ENCODE data around the gene SIRPA.
"Not testable (repeated sequence)": the region's sequence is repeated elsewhere in the genome, so short reads cannot be mapped to it uniquely, and the experiment has no call there.

The SIRPA gene

GRCh38 chr20:1917786-1918185, 22.6 kb downstream of the SIRPA start:
- no peaks in the 10 kb centered on the region for H3K4me1 ChIP-seq (ENCODE audit: control insufficient read depth, insufficient read depth, low read length)
- no peaks in the 10 kb centered on the region for H3K27me3 ChIP-seq (ENCODE audit: control insufficient read depth, insufficient read depth, low read length, poor library complexity, severe bottlenecking)
- peaks cover 4% of the 10 kb centered on the region for H3K36me3 ChIP-seq (ENCODE audit: control insufficient read depth, insufficient read depth, low read length)
- no peak overlapping the region for H3K4me3 ChIP-seq (ENCODE audit: insufficient read depth, low read depth, low read length)
- no peaks in the 10 kb centered on the region for H3K9me3 ChIP-seq (ENCODE audit: control insufficient read depth, low read length)
- 95 to 97% methylated on average over 1 of the region's 1 CpG for WGBS, 2 experiments
- no peak overlapping the region for H3K27ac ChIP-seq (ENCODE audit: insufficient read depth, low read depth, low read length, poor library complexity, severe bottlenecking)

DNA sequence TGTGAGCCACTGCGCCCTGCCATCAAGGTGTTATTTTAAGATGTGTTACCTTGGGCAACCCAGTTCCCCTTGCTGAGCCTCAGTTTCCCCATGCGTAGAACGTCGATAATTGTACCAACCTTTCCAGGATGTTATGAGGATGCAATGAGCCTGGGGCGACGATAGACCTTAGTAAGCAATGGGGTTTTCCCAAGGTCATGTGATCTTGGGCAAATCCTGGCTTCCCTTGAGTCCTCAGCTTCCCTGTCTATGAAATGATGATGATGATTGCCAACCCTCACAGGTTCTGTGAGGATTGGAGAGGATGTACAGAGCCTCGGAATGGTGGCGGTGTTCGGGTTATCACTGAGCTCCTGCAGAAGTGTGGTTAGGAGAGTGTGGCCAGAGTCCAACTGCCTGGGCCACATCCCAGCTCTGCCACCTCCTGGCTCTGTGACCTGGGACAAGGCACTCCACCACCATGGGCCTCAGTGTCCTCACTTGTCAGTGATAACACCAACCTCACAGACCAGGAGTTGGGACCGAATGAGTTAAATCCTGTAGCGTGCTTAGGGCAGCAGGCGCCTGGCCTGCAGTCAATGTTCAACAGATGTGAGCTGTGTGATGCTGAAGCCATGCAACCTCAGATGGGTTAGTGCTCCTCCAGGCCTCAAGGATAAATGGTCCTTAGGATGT, 23.4 kb downstream of the SIRPA start:
- Histone ChIP-seq H3K36me3 (ENCODE audit: control insufficient read depth, insufficient read depth, low read length) (peaks cover 4% of the 10 kb centered on the region), H3K9me3 (ENCODE audit: control insufficient read depth, low read length) (no peaks in the 10 kb centered on the region), H3K4me3 (ENCODE audit: insufficient read depth, low read depth, low read length) (no peak overlapping the region), H3K27me3 (ENCODE audit: control insufficient read depth, insufficient read depth, low read length, poor library complexity, severe bottlenecking) (no peaks in the 10 kb centered on the region), H3K27ac (ENCODE audit: insufficient read depth, low read depth, low read length, poor library complexity, severe bottlenecking) (no peak overlapping the region), H3K4me1 (ENCODE audit: control insufficient read depth, insufficient read depth, low read length) (no peaks in the 10 kb centered on the region)
- 89 to 92% methylated on average over 12 of the region's 12 CpGs for WGBS, 2 experiments

- H3K36me3 ChIP-seq (ENCODE audit: control insufficient read depth, insufficient read depth, low read length), result peaks cover 4% of the 10 kb centered on the region
- H3K4me1 ChIP-seq (ENCODE audit: control insufficient read depth, insufficient read depth, low read length), result no peaks in the 10 kb centered on the region
- 92 to 94% methylated on average over 8 of the region's 8 CpGs for WGBS, 2 experiments
- H3K27me3 ChIP-seq (ENCODE audit: control insufficient read depth, insufficient read depth, low read length, poor library complexity, severe bottlenecking), result no peaks in the 10 kb centered on the region
- H3K9me3 ChIP-seq (ENCODE audit: control insufficient read depth, low read length), result no peaks in the 10 kb centered on the region
- H3K27ac ChIP-seq (ENCODE audit: insufficient read depth, low read depth, low read length, poor library complexity, severe bottlenecking), result no peak overlapping the region
- no peak overlapping the region for H3K4me3 ChIP-seq (ENCODE audit: insufficient read depth, low read depth, low read length)
Measured at GRCh38 chr20:1920252-1920651, 25.0 kb downstream of the SIRPA start.

DNA sequence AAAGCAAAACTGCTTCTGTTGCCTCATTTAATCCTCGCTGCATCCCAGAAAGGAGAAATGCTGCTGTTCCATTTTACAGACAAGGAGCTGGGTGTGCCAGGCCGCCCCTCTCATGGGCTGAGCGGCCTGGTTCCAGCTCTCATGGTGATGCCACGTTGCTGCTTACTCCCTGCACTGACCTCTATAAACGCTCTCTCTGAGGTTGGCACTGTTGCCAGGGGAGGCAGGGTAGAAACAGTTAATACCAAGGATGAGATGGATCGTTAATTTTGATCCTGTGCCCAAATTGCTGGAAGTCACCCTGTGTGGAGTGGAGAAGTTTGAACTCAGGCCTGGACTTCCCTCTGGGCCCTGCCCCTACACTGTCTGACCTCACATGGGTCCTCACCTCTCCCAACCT, 25.6 kb downstream of the SIRPA start:
- H3K4me3 ChIP-seq (ENCODE audit: insufficient read depth, low read depth, low read length), result no peak overlapping the region
- H3K4me1 ChIP-seq (ENCODE audit: control insufficient read depth, insufficient read depth, low read length), result no peaks in the 10 kb centered on the region
- WGBS, 2 experiments, result 93 to 95% methylated on average over 6 of the region's 6 CpGs
- H3K9me3 ChIP-seq (ENCODE audit: control insufficient read depth, low read length), result no peaks in the 10 kb centered on the region
- no peak overlapping the region for H3K27ac ChIP-seq (ENCODE audit: insufficient read depth, low read depth, low read length, poor library complexity, severe bottlenecking)
- peaks cover 4% of the 10 kb centered on the region for H3K36me3 ChIP-seq (ENCODE audit: control insufficient read depth, insufficient read depth, low read length)
- no peaks in the 10 kb centered on the region for H3K27me3 ChIP-seq (ENCODE audit: control insufficient read depth, insufficient read depth, low read length, poor library complexity, severe bottlenecking)

DNA sequence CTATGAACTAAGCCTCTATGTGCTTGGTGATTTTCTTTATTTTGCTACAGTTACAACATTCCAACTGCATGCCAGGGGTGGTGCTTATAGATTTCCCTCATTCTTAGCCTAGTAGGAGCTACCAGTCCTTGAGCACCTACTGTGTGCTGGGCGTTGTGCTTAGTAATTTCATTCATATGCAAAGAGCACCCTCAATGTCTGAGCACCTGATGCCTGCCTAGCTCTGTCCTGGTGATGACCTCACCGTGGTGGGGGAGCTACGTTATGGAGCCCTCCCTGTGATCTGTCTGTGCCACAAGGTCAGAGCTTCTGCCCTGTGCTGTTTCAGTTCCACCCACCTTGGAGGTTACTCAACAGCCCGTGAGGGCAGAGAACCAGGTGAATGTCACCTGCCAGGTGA, 26.8 kb downstream of the SIRPA start:
- not testable (repeated sequence) for H3K4me3 ChIP-seq (ENCODE audit: insufficient read depth, low read depth, low read length); H3K27me3 ChIP-seq (ENCODE audit: control insufficient read depth, insufficient read depth, low read length, poor library complexity, severe bottlenecking); H3K9me3 ChIP-seq (ENCODE audit: control insufficient read depth, low read length); H3K27ac ChIP-seq (ENCODE audit: insufficient read depth, low read depth, low read length, poor library complexity, severe bottlenecking); H3K36me3 ChIP-seq (ENCODE audit: control insufficient read depth, insufficient read depth, low read length); H3K4me1 ChIP-seq (ENCODE audit: control insufficient read depth, insufficient read depth, low read length)
- 51 to 66% methylated on average over 3 of the region's 4 CpGs for WGBS, 2 experiments

DNA sequence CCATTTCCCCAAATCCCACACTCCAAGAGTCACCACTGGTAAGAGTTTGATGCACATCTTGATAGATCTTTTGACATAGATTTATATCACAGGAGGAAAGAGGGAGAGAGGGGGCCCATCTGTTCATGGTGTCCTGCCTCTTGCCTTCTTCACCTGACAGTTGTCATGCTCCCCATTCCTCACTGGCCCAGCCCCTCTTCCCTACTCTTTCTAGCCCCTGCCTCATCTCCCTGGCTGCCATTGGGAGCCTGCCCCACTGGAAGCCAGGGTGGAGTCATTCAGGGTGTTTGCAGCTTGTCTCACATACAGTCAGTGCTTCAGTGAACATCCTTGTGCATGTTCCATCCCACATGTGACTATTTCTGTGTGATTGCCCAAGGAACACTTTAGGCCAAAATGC, 27.6 kb downstream of the SIRPA start:
- Histone ChIP-seq H3K9me3 (ENCODE audit: control insufficient read depth, low read length) (no peaks in the 10 kb centered on the region), H3K27me3 (ENCODE audit: control insufficient read depth, insufficient read depth, low read length, poor library complexity, severe bottlenecking) (no peaks in the 10 kb centered on the region), H3K36me3 (ENCODE audit: control insufficient read depth, insufficient read depth, low read length) (no peaks in the 10 kb centered on the region), H3K27ac (ENCODE audit: insufficient read depth, low read depth, low read length, poor library complexity, severe bottlenecking) (no peak overlapping the region), H3K4me3 (ENCODE audit: insufficient read depth, low read depth, low read length) (no peak overlapping the region), H3K4me1 (ENCODE audit: control insufficient read depth, insufficient read depth, low read length) (no peaks in the 10 kb centered on the region)

DNA sequence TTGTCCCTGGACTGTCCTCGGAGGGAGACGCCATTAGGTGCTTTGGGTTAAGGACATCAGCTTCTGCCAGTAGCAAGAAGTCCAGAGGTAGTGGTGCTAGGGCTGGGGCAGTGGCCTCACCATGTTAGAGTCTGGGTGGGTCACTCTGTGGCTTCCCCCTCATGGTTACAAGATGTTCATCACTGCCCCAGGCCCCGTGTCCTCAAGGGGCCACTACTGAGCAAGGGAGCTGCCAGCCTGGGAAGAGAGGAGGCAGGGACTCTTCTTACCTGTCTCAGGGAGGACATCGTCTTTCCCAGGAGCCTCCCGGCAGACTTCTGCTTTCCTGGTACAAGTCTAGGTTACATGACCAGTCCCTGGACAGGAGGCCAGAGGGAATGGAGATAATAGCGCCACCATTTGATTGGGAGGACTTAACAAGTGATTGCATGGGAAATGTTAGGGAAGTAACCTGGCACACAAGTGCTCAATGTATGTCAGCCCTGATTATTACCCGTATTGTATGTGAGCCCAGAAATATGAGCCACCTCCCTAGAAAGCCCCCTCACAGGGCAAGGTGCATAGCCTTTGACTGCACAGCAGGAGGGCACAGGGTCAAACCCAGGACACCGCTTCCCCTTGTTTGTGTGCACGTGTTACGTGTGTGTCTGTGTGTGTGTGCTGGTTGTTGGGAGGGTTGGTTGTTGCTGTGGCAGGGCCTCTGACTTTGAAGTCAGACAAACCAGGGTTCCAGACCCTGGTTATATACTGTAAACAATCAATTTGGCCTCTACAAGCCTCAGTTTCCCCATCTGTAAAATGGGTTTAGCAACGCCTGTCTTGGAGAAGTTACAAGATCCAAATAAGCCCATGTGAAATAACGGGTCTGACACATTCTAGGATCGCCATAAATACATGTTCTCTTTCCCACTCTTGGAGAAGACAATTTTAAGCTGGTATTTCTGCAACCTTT, 30.0 kb downstream of the SIRPA start:
- WGBS, 2 experiments, result 94% methylated on average over 13 of the region's 13 CpGs

GRCh38 chr20:1926237-1926636, 31.0 kb downstream of the SIRPA start:
- Histone ChIP-seq H3K27ac (ENCODE audit: insufficient read depth, low read depth, low read length, poor library complexity, severe bottlenecking) (no peak overlapping the region), H3K27me3 (ENCODE audit: control insufficient read depth, insufficient read depth, low read length, poor library complexity, severe bottlenecking) (no peaks in the 10 kb centered on the region), H3K9me3 (ENCODE audit: control insufficient read depth, low read length) (no peaks in the 10 kb centered on the region), H3K36me3 (ENCODE audit: control insufficient read depth, insufficient read depth, low read length) (no peaks in the 10 kb centered on the region), H3K4me1 (ENCODE audit: control insufficient read depth, insufficient read depth, low read length) (peaks cover 8% of the 10 kb centered on the region), H3K4me3 (ENCODE audit: insufficient read depth, low read depth, low read length) (no peak overlapping the region)
- 93 to 95% methylated on average over 5 of the region's 5 CpGs for WGBS, 2 experiments

More for the DNA sequence above, 30.0 kb downstream of the SIRPA start:
- Histone ChIP-seq H3K27ac (ENCODE audit: insufficient read depth, low read depth, low read length, poor library complexity, severe bottlenecking) (no peak overlapping the region), H3K4me1 (ENCODE audit: control insufficient read depth, insufficient read depth, low read length) (peaks cover 8% of the 10 kb centered on the region), H3K36me3 (ENCODE audit: control insufficient read depth, insufficient read depth, low read length) (no peaks in the 10 kb centered on the region), H3K27me3 (ENCODE audit: control insufficient read depth, insufficient read depth, low read length, poor library complexity, severe bottlenecking) (no peaks in the 10 kb centered on the region), H3K4me3 (ENCODE audit: insufficient read depth, low read depth, low read length) (no peak overlapping the region), H3K9me3 (ENCODE audit: control insufficient read depth, low read length) (no peaks in the 10 kb centered on the region)

GRCh38 chr20:1927217-1927616, 32.0 kb downstream of the SIRPA start:
- Histone ChIP-seq H3K9me3 (ENCODE audit: control insufficient read depth, low read length) (no peaks in the 10 kb centered on the region), H3K4me3 (ENCODE audit: insufficient read depth, low read depth, low read length) (no peak overlapping the region), H3K27ac (ENCODE audit: insufficient read depth, low read depth, low read length, poor library complexity, severe bottlenecking) (no peak overlapping the region), H3K4me1 (ENCODE audit: control insufficient read depth, insufficient read depth, low read length) (peaks cover 8% of the 10 kb centered on the region), H3K36me3 (ENCODE audit: control insufficient read depth, insufficient read depth, low read length) (no peaks in the 10 kb centered on the region), H3K27me3 (ENCODE audit: control insufficient read depth, insufficient read depth, low read length, poor library complexity, severe bottlenecking) (no peaks in the 10 kb centered on the region)
- 92 to 96% methylated on average over 8 of the region's 8 CpGs for WGBS, 2 experiments

- WGBS, 2 experiments, result 92 to 97% methylated on average over 10 of the region's 10 CpGs
- Histone ChIP-seq H3K9me3 (ENCODE audit: control insufficient read depth, low read length) (no peaks in the 10 kb centered on the region), H3K27ac (ENCODE audit: insufficient read depth, low read depth, low read length, poor library complexity, severe bottlenecking) (no peak overlapping the region), H3K4me3 (ENCODE audit: insufficient read depth, low read depth, low read length) (no peak overlapping the region), H3K4me1 (ENCODE audit: control insufficient read depth, insufficient read depth, low read length) (peaks cover 8% of the 10 kb centered on the region), H3K27me3 (ENCODE audit: control insufficient read depth, insufficient read depth, low read length, poor library complexity, severe bottlenecking) (no peaks in the 10 kb centered on the region), H3K36me3 (ENCODE audit: control insufficient read depth, insufficient read depth, low read length) (no peaks in the 10 kb centered on the region)
Measured at GRCh38 chr20:1928154-1928553, 32.9 kb downstream of the SIRPA start.

Measured in ectodermal cell (in vitro differentiated cells).